HL-60 (cell line): Measurements from ENCODE around the gene CACNA1C.

Experiments
- POLR2AphosphoS5 ChIP-seq: IDR thresholded peaks from 2 replicates; pipeline ENCODE4 v1.6.1; 2012; ENCODE audit warnings: low read depth
- TF ChIP-seq, protein P1 (sequence below): IDR thresholded peaks from one replicate; pipeline ENCODE4 v1.5.1; 2011; ENCODE audit warnings: low read length, control low read depth, inconsistent platforms; ENCODE audit not compliant: insufficient read depth
- TF ChIP-seq, protein P2 (sequence below): IDR thresholded peaks from 2 replicates; pipeline ENCODE4 v1.6.1; 2012; ENCODE audit warnings: low read depth; ENCODE audit not compliant: insufficient replicate concordance

DNA sequence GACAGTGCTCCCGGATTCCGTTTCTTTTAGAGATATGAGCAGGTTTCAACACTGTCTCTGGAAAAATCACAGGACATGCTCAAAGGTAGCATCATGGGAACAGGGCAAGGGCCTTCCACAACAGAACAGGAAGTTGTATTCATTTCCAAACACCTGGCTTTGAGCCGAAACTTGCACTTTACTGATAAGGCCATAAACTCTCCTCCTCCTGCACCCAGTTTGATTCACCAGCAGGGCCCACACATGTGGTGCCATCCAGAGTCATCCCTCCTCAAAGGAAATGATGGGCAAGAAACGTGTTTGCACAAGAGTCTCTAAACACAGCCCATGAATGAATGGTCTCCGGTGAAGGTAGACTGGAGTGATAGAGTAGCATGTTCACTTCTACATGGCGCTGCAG lies 473.6 kb downstream of the CACNA1C start:
- TF ChIP-seq, protein P1, sequence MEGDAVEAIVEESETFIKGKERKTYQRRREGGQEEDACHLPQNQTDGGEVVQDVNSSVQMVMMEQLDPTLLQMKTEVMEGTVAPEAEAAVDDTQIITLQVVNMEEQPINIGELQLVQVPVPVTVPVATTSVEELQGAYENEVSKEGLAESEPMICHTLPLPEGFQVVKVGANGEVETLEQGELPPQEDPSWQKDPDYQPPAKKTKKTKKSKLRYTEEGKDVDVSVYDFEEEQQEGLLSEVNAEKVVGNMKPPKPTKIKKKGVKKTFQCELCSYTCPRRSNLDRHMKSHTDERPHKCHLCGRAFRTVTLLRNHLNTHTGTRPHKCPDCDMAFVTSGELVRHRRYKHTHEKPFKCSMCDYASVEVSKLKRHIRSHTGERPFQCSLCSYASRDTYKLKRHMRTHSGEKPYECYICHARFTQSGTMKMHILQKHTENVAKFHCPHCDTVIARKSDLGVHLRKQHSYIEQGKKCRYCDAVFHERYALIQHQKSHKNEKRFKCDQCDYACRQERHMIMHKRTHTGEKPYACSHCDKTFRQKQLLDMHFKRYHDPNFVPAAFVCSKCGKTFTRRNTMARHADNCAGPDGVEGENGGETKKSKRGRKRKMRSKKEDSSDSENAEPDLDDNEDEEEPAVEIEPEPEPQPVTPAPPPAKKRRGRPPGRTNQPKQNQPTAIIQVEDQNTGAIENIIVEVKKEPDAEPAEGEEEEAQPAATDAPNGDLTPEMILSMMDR, result no peak
- TF ChIP-seq, protein P2, sequence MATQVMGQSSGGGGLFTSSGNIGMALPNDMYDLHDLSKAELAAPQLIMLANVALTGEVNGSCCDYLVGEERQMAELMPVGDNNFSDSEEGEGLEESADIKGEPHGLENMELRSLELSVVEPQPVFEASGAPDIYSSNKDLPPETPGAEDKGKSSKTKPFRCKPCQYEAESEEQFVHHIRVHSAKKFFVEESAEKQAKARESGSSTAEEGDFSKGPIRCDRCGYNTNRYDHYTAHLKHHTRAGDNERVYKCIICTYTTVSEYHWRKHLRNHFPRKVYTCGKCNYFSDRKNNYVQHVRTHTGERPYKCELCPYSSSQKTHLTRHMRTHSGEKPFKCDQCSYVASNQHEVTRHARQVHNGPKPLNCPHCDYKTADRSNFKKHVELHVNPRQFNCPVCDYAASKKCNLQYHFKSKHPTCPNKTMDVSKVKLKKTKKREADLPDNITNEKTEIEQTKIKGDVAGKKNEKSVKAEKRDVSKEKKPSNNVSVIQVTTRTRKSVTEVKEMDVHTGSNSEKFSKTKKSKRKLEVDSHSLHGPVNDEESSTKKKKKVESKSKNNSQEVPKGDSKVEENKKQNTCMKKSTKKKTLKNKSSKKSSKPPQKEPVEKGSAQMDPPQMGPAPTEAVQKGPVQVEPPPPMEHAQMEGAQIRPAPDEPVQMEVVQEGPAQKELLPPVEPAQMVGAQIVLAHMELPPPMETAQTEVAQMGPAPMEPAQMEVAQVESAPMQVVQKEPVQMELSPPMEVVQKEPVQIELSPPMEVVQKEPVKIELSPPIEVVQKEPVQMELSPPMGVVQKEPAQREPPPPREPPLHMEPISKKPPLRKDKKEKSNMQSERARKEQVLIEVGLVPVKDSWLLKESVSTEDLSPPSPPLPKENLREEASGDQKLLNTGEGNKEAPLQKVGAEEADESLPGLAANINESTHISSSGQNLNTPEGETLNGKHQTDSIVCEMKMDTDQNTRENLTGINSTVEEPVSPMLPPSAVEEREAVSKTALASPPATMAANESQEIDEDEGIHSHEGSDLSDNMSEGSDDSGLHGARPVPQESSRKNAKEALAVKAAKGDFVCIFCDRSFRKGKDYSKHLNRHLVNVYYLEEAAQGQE, result no peak
- no peak for TF ChIP-seq POLR2AphosphoS5
